Activated naive CD4-positive, alpha-beta T cell treated with anti-CD3 and anti-CD28 coated beads, Interleukin-2, amount 50 U/mL, for 24 hours (primary cell): ENCODE measurements around the gene NPC1L1.

Source experiments
- H3K27ac Mint-ChIP-seq: one replicate; pipeline ENCODE4 v1.8.0; 2021; ENCODE audit warnings: mild to moderate bottlenecking, mixed read lengths
- H3K27me3 Mint-ChIP-seq: one replicate; pipeline ENCODE4 v1.8.0; 2021; ENCODE audit warnings: mixed read lengths
- H3K36me3 Mint-ChIP-seq: one replicate; pipeline ENCODE4 v1.8.0; 2021; ENCODE audit warnings: mixed read lengths
- H3K4me1 Mint-ChIP-seq: one replicate; pipeline ENCODE4 v1.8.0; 2021; ENCODE audit warnings: mixed read lengths
- H3K4me3 Mint-ChIP-seq: one replicate; pipeline ENCODE4 v1.8.0; 2021; ENCODE audit warnings: mild to moderate bottlenecking, mixed read lengths
- H3K9me3 Mint-ChIP-seq: one replicate; pipeline ENCODE4 v1.8.0; 2021; ENCODE audit warnings: mixed read lengths

NPC1L1 gene, protein sequence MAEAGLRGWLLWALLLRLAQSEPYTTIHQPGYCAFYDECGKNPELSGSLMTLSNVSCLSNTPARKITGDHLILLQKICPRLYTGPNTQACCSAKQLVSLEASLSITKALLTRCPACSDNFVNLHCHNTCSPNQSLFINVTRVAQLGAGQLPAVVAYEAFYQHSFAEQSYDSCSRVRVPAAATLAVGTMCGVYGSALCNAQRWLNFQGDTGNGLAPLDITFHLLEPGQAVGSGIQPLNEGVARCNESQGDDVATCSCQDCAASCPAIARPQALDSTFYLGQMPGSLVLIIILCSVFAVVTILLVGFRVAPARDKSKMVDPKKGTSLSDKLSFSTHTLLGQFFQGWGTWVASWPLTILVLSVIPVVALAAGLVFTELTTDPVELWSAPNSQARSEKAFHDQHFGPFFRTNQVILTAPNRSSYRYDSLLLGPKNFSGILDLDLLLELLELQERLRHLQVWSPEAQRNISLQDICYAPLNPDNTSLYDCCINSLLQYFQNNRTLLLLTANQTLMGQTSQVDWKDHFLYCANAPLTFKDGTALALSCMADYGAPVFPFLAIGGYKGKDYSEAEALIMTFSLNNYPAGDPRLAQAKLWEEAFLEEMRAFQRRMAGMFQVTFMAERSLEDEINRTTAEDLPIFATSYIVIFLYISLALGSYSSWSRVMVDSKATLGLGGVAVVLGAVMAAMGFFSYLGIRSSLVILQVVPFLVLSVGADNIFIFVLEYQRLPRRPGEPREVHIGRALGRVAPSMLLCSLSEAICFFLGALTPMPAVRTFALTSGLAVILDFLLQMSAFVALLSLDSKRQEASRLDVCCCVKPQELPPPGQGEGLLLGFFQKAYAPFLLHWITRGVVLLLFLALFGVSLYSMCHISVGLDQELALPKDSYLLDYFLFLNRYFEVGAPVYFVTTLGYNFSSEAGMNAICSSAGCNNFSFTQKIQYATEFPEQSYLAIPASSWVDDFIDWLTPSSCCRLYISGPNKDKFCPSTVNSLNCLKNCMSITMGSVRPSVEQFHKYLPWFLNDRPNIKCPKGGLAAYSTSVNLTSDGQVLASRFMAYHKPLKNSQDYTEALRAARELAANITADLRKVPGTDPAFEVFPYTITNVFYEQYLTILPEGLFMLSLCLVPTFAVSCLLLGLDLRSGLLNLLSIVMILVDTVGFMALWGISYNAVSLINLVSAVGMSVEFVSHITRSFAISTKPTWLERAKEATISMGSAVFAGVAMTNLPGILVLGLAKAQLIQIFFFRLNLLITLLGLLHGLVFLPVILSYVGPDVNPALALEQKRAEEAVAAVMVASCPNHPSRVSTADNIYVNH (N-terminal part only)

DNA sequence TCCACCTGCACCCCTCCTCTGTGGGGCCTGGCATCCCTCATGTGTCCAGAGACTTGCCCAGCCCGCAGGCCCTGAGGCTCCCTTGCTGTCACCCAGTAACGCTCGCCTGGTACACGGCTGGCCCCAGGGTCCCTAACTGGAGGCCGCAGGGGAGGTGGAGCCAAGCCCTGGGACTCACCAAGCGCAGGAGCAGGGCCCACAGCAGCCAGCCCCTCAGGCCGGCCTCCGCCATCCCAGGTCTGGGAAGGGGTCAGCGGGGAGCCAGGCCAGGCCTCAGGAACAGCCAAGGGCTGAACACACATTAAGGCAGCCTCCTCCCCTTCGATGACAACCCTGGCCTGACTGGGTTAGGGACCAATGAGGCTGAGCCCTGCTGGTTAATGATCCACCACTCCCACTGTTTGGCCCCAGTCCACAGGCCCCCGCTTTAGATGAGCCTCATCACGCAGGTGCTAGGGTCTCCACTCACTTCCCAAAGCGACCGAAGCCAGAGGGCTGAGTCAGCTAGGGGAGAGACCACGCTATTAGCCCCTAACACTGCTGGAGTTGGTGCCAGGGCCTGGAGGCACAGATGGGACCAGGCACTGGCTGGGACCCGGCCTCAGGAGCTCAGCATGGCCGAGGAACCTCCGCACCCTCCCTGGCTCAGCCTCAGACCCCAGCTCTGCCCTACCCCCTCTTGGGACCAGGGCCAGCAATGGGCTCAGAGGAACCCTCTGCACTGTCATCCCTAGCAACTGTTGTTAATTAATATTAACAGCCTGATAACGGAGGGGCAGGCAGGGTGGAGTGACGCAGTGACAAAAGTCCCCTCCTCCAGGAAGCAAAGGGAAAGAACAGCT lies at the start of gene NPC1L1:
Gene NPC1L1, minus strand, starts transcription at position 303 of the 842 bp plus-strand sequence. Its CDS starts 71 bp downstream, at position 232.
- H3K27me3 Mint-ChIP-seq: no peaks in the 10 kb centered on the region

DNA sequence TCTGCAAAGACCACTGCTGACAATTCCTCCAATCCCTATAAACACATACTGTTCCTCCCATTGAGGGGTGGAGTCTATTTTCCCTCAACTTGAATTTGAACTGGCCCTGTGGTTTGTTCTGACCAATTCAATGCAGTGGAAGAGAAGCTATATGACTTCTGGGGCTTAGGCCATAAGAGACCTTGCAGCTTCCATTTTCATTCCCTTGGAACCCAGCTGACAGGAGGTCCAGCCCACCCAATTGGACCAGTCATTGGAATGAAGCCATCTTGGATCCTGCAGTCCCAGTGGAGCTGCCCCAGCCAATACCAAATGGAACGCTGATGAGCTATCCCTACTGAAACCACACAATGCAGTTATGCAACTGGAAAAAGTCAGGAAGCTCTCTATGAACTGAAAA lies 49.8 kb upstream of the NPC1L1 start:
- H3K27me3 Mint-ChIP-seq: no peaks in the 10 kb centered on the region

More for the DNA sequence above, at the start of gene NPC1L1:
- Mint-ChIP-seq H3K4me3 (no peak within 1 kb of the TSS), H3K9me3 (no peaks in the 10 kb centered on the region), H3K4me1 (no peaks in the 10 kb centered on the region), H3K36me3 (no peaks in the 10 kb centered on the region), H3K27ac (no peak within 1 kb of the TSS)

GRCh38 chr7:44587843-44588711 lies 46.9 kb upstream of the NPC1L1 start:
- Mint-ChIP-seq H3K36me3 (no peaks in the 10 kb centered on the region), H3K4me3 (peak overlapping the region; percentile 27), H3K27ac (peak overlapping the region; percentile 62), H3K4me1 (peaks cover 7% of the 10 kb centered on the region), H3K27me3 (no peaks in the 10 kb centered on the region), H3K9me3 (no peaks in the 10 kb centered on the region)

More for the DNA sequence above, 49.8 kb upstream of the NPC1L1 start:
- H3K9me3 Mint-ChIP-seq: no peaks in the 10 kb centered on the region
- H3K4me1 Mint-ChIP-seq: peaks cover 7% of the 10 kb centered on the region
- H3K4me3 Mint-ChIP-seq: no peak overlapping the region
- H3K36me3 Mint-ChIP-seq: no peaks in the 10 kb centered on the region
- H3K27ac Mint-ChIP-seq: no peak overlapping the region

DNA sequence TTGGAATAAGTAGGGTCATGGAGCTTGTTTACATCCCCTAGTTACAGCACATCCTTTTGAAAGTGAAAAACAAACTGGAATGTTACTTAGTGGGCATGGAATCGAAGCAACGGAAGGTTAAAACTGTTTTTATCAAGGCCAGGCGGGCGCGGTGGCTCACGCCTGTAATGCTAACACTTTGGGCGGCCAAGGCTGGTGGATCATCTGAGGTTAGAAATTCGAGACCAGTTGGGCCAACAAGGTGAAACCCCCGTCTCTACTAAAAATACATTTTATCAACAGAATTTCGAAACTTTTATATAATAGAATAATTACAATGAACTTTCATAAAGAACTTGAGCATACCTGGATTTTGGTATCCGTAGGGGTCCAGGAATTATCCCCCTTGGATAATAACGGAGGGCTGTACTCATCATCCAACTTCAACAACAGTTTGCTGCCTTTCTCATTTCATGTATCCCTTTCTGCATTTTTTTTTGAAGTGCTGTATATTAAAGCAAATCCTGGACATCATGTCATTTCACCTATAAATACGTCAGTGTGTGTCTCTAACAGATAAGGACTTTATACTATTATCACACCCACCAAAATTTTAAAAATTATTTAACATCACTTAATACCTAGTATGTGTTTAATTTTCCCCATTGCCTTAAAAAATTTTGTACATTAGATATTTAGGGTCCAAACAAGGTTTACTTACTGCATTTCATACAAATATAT lies 42.2 kb upstream of the NPC1L1 start:
- H3K9me3 Mint-ChIP-seq: no peaks in the 10 kb centered on the region
- peaks cover 9% of the 10 kb centered on the region for H3K36me3 Mint-ChIP-seq
- H3K4me3 Mint-ChIP-seq: peak overlapping the region; percentile 91
- peak overlapping the region; percentile 98 for H3K27ac Mint-ChIP-seq
- peaks cover 32% of the 10 kb centered on the region for H3K4me1 Mint-ChIP-seq
- H3K27me3 Mint-ChIP-seq: no peaks in the 10 kb centered on the region

DNA sequence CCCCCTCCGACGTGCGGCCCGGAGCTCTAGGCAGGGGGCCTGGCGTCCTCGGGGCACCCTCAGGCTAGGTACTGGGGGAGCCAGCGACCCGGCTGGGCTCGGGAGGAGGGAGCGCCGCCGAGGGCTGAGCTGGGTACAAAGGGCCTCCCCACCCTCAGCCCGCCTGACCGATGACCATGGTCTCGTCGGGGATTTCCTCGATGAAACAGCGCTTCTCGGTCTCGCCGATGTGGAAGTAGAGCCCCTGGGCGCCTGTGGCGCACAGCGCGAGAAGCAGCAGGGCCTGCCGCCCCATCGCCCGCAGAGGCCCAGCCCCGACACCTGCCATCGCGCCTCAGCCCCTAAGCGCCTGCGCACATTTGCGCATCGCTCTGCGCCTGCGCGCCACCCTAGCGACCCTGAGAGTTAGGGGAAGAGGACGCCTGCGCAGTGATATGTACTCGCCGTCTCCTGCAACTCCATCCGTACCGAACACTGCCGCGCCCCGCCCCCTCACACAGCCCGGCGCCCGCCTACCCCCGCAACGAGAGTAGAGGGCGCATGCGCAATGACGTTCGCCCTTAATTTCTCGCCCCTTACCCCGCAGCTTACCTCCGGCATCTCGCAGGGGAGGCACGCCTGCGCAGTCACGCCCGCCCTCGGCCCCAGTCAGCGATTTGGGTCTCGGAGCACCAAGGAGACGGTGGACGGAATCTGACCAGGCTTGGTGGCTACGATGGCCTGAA lies 40.9 kb upstream of the NPC1L1 start, which contains the start of gene TMED4:
Gene TMED4, minus strand, starts transcription at position 353 of the 725 bp plus-strand sequence. Its CDS starts 25 bp downstream, at position 328.
- Mint-ChIP-seq H3K4me1 (peaks cover 26% of the 10 kb centered on the region), H3K27me3 (no peaks in the 10 kb centered on the region), H3K9me3 (no peaks in the 10 kb centered on the region), H3K4me3 (peak within 1 kb of the TSS; percentile 91), H3K36me3 (peaks cover 9% of the 10 kb centered on the region), H3K27ac (peak within 1 kb of the TSS; percentile 98)

GRCh38 chr7:44580945-44581878 lies 40.1 kb upstream of the NPC1L1 start:
- Mint-ChIP-seq H3K4me1 (peaks cover 27% of the 10 kb centered on the region), H3K4me3 (peak overlapping the region; percentile 91)

GRCh38 chr7:44576228-44576627 lies 35.1 kb upstream of the NPC1L1 start:
- Mint-ChIP-seq H3K27ac (peak overlapping the region; percentile 72), H3K4me1 (peaks cover 51% of the 10 kb centered on the region), H3K27me3 (no peaks in the 10 kb centered on the region), H3K36me3 (peaks cover 20% of the 10 kb centered on the region), H3K4me3 (peak overlapping the region; percentile 23), H3K9me3 (no peaks in the 10 kb centered on the region)

More at GRCh38 chr7:44580945-44581878, 40.1 kb upstream of the NPC1L1 start:
- H3K27me3 Mint-ChIP-seq: no peaks in the 10 kb centered on the region
- peak overlapping the region; percentile 98 for H3K27ac Mint-ChIP-seq
- peaks cover 11% of the 10 kb centered on the region for H3K36me3 Mint-ChIP-seq
- no peaks in the 10 kb centered on the region for H3K9me3 Mint-ChIP-seq

DNA sequence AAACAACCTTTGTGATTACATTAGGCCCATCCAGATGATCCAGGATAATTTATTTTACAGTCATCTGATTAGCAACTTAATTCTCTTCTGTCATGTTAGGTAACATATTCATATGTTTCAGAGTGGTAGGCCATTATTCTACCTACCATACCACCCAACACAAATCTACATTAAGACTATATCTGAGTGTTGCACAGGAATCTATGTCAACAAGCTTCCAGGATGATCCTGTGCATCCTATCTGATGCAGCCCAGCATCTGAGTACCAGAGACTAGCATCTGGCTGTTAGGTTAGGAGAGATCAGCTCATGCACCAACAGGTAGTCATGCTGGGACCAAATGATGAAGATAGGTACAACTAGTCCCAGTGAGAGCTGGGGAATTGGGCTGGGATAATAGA lies 33.9 kb upstream of the NPC1L1 start:
- Mint-ChIP-seq H3K4me3 (peak overlapping the region; percentile 98), H3K27me3 (no peaks in the 10 kb centered on the region), H3K36me3 (peaks cover 18% of the 10 kb centered on the region), H3K27ac (peak overlapping the region; percentile 96), H3K4me1 (peaks cover 43% of the 10 kb centered on the region), H3K9me3 (no peaks in the 10 kb centered on the region)

GRCh38 chr7:44574287-44574872 lies 33.2 kb upstream of the NPC1L1 start:
- Mint-ChIP-seq H3K4me3 (peak overlapping the region; percentile 98), H3K27me3 (no peaks in the 10 kb centered on the region), H3K27ac (peak overlapping the region; percentile 96), H3K4me1 (peaks cover 41% of the 10 kb centered on the region), H3K9me3 (no peaks in the 10 kb centered on the region), H3K36me3 (peaks cover 17% of the 10 kb centered on the region)

DNA sequence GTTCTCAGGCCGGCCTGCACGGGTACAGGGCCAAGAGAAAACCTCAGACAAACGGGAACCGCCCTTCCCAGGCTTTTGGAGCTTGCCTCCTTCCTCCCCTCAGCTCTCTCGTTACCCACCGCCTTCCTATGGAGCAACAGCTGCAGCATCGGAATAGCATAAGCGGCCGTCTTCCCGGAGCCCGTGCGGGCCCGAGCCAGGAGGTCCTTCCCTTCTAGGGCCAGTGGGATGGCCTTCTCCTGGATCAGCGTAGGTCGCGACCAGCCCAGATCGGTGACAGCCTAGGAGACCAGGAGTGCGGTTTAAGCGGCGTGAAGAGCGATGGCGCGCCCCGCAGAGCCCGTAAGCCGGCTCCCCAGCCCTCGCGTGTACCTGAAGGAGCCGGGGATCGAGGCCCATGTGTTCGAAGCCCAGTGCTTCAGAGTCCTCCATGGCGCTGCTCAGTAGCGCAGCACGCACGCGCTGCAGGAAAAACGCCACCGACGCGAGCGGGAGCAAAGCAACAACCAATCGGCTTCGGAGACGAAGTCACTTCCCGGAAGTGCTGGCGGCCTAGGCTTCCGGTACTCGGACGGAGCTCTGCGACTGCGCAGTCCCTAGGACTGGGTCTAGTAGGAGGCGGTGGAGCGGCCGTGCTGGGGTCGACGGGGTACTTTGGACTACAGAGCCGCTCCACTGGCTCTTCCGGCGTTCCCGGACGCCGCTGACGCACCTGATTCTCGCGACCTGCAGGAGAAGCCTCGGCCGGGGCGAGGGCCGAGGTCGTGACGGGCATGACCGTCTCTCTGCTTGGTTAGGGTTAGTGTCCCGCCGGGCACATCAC lies 32.5 kb upstream of the NPC1L1 start, which contains the start of gene DDX56:
Gene DDX56, minus strand, starts transcription at position 445 of the 823 bp plus-strand sequence. Its CDS starts 13 bp downstream, at position 432.
- Mint-ChIP-seq H3K9me3 (no peaks in the 10 kb centered on the region), H3K4me1 (peaks cover 40% of the 10 kb centered on the region), H3K4me3 (peak within 1 kb of the TSS; percentile 98), H3K27me3 (no peaks in the 10 kb centered on the region), H3K27ac (peak within 1 kb of the TSS; percentile 96), H3K36me3 (peaks cover 16% of the 10 kb centered on the region)

DNA sequence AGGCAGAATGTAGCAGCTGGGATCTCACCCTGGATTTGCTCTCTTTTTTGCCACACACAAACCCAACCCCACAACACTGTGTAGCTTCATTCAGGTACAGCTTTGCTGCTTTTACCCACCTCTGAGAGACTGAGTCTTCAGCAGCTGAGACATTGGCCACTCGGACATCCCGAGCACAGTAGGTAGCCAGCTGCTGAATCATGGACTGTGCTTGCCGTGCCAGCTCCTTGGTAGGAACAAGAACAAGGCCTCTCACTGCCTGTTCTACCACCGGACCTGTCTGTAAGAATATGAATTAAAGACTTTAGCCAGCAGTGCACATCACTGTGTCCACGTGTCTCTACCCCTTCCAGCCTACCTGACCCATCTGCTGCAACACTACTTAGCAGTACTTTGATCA lies 31.6 kb upstream of the NPC1L1 start:
- H3K9me3 Mint-ChIP-seq: no peaks in the 10 kb centered on the region
- peaks cover 16% of the 10 kb centered on the region for H3K36me3 Mint-ChIP-seq
- H3K4me3 Mint-ChIP-seq: peak overlapping the region; percentile 98
- H3K27me3 Mint-ChIP-seq: no peaks in the 10 kb centered on the region
- peaks cover 42% of the 10 kb centered on the region for H3K4me1 Mint-ChIP-seq
- H3K27ac Mint-ChIP-seq: peak overlapping the region; percentile 96
